Measurements from ENCODE around the gene SF3B1.
"Not testable (repeated sequence)": the region's sequence is repeated elsewhere in the genome, so short reads cannot be mapped to it uniquely, and the experiment has no call there.

SF3B1 gene

DNA sequence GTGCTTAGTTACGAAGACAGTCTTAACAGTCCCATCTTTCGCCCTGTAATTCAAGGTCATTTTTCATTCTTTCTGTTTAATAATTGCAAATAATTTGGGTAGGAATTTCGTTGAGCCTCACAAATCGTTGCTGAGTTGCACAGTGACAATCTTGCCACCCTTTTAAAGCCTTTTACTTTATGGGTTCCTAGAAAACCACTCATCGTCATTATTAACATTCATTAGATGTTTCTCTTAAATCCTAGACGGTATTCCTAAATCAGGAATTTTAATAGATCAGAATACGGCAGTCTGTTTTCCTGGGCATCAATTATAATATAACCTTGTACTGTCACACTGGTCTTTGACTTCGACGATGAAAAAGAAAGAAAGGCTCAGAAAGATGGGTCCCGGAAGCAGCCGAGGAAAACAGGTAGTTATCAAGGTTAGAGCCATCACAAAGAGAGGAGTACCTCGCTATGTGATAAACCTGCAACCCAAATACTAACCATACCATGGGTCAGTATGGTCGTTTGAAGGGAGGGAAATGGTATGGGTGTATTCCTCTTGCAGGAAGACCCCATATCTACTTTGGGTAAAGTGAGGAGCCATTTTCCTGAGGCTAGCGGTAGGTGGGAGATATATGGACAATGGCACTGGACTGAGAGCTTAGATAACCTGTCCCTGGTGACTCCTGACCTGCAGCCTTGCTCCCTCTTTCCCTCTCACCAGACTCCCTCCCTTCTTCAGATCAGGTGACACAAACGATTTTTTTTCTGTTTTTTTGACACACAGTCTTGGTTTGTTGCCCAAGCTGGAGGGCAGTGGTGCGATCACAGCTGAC, 981 bp upstream of the SF3B1 start:
- peak in 1 of 2 donors; percentile 29 for DNase-seq

GRCh38 chr2:197433780-197434438, 919 bp downstream of the SF3B1 start:
- peak in 1 of 2 donors; percentile 24 for DNase-seq

DNA sequence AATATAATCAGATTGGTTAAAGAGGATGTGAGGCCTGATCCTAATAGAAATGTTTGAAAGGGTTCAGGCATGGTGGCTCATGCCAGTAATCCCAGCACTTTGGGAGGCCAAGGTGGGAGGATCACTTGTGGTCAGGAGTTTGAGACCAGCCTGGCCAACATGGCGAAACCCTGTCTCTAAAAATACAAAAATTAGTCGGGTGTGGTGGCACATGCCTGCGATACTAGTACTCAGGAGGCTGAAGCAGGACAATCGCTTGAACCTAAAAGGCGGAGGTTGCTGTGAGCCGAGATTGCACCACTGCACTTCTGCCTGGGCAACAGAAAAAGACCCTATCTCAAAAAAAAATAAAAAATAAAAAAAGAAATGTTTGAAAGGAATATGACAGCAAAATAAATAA, 2.3 kb downstream of the SF3B1 start:
- DNase-seq = not testable (repeated sequence)

GRCh38 chr2:197431858-197432257, 3.0 kb downstream of the SF3B1 start:
- no peak for DNase-seq

GRCh38 chr2:197427986-197428385, 6.8 kb downstream of the SF3B1 start:
- DNase-seq = no peak

DNA sequence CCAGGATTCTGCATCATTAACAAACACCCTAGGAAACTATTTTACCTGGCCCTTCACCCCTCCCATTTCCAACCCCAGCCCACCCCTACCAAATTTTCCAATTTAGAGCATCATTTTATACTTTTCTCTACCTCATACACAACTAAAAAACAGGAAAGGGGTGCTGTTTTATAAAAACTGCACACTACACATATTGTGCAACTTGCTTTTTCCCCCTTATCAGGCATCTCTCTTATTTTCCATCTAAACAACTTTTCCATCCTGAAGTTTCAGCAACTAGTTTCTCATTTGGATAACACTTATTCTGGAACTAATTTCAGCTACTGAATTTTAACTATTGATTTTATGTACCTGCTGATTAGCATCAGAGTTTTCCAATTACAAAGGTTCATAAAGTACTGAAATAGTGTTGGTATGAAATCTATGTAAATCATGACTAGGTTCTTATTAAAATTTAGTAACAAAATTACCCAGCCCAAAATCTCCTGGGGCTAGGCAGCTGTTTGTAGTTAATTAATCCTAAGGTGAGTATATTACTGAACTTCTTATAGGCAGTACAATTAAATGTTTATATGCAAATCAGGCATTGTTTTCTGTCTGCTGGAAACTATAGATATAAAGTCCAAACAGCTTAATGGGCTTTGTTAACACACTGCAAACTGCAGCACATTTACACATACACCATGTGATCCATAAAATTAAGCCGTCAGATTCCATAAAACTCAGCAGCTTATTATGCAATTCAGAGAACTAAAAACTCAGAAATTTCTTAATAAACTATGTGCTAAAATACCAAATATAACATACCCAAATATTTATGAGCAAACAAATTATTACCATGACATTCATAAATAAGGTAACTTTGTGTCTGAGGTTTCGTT, 7.9 kb downstream of the SF3B1 start:
- no peak for DNase-seq

GRCh38 chr2:197425550-197425949, 9.3 kb downstream of the SF3B1 start:
- DNase-seq = no peak

DNA sequence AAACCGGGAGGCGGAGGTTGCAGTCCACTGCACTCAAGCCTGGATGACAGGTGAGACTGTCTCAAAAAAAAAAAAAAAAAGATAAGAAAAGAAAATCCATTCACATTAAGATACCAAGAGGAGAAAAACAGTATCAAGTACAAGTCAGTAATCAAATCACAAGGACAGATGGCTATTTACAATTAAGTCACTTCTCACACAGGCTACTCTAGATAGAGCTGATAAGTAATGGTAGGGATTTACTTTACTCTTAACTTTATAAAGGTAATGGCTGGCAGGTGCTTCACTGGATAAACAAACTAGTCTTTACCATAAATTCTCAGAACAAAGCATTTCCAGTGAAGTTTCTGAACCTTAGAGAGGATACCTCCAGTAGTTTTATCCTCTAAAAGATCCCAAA, 11.5 kb downstream of the SF3B1 start:
- DNase-seq = no peak

DNA sequence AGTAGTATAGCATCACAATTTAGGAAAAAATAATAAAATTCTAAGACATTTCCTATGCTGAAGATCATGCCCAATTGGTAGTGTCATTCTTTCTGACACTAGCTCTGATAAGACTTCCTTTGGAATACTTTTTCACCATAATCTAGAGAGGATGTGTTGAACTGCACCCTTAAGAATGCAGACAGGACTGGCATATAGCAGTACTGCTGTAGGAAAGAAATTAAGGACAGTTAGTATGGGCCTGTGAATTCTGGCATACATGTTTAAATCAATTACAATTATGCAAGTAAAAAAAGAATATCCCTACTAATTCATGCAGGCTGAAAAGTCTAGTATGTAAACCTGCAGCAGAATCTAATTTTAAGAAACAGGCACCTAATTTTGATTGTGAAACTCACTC, 15.4 kb downstream of the SF3B1 start:
- DNase-seq = no peak

GRCh38 chr2:197416268-197416667, 18.6 kb downstream of the SF3B1 start:
- DNase-seq = no peak

DNA sequence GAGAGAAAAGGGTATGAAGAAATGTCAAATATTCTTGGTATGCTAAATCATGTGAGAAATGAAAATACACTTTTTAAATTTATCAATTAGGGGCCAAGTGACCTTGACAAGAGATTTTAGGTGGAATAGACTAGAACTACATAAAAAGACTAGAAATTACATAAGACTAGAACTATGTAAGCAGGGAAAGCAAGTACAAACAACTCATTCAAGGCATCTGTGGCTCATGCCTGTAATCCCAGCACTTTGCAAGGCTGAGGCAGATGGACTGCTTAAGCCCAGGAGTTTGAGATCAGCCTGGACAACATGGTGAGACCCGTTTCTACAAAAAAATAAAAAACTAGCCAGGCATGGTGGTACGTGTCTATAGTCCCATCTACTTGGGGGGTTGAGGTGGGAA, 20.3 kb downstream of the SF3B1 start:
- no peak for DNase-seq

- no peak for DNase-seq
Observed at GRCh38 chr2:197414039-197414438, 20.8 kb downstream of the SF3B1 start.

- no peak for DNase-seq
Observed at GRCh38 chr2:197405582-197405981, 29.2 kb downstream of the SF3B1 start.

GRCh38 chr2:197399887-197400540, 34.8 kb downstream of the SF3B1 start:
- no peak for DNase-seq

DNA sequence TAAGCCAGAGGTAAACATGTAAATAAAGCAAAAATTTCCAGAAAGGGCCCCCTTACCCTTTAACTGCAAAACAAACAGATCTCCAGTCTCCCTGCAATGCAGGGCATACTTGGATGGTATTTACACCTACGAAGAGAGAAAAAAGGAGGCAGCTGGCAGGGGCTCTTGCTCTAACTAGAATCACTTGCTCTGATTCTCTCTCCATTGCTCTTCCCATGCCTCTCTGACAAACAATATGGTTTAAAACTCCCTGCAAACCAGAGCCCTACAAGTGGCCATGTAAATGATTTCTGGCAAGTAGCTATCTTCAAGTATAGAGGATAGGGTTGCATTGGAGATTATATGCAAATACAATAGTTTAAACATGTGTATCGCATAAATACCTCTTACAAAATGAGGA, 35.9 kb downstream of the SF3B1 start:
- no peak for DNase-seq

DNA sequence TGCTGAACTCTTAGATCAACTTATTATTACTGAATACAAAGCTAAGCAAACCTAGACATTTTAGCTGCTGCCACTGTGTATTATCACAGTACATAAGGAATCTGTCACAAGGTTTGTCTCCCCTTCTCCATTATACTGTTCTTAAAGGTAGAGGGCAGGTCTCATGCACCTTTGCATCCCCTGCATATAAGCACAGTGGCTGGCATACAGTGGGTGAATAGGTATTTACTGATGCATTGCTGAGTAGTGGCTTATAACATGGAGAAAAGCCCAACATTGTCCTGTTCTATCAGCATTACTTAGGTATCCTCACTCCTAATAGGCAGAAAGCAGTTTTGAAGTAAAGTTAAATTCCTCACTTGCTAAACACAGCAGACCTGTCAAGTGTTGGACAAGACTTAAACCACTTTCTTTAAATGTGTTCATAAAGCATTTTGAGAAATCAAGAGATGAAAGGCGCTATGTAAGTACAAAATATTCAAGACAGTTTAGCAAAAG, 43.6 kb downstream of the SF3B1 start:
- DNase-seq = no peak

DNA sequence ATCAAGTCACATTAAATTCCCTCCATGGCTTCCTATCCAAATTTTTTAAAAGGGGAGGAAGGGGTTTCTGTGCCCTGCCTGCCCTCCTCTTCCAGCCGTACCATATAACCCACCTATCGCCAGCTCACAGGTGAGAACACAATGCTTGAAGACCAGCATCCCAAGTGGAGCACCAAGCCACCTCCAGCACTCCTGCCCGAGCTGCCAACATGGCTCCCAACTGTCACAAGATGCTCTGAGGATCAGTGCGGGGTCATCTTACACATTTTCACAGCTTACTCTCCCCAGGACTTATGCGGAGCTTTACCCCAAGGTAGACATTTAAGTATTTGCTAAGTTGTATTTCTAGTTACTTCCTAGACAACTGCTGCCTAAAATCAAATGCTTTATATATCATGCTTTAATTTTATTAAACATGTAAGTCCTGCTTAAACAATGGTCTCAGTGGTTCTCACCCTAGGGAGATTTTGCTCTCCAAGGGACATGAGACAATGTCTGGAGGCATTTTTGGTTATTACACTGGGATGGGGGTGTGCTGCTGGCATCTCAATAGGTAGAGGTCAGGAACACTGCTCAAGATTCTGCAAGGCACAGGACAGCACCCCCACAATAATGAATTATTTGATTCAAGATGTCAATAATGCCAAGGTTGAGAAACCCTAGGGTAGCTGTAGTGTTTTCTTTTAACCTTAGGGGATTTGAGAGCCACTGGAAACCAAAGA, 45.8 kb downstream of the SF3B1 start:
- DNase-seq = no peak

- no peak for DNase-seq
Observed at GRCh38 chr2:197387179-197387578, 47.6 kb downstream of the SF3B1 start.

- DNase-seq = no peak
Observed at GRCh38 chr2:197386242-197386641, 48.6 kb downstream of the SF3B1 start.

- no peak for DNase-seq
Observed at GRCh38 chr2:197383825-197384224, 51.0 kb downstream of the SF3B1 start.

DNA sequence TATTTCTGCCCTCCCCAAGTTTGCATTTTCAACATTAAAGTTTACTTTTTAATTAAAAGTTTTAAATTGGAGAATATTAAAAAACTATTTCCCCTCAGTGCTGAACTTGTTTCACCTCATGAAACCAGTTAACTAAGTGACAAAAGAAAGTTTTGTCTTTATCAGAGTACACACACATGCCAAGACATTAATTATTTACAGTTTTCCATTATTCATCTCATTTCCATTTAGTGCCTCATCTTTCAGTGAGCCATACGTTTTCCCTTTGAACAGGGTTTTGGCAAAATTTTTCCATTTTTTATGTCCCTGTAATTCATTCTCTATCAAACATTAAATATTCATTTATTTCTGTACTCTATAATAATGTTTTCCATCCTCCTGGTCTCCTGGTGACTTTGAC, 53.2 kb downstream of the SF3B1 start:
- DNase-seq = no peak

- DNase-seq = not testable (repeated sequence)
Observed at GRCh38 chr2:197379918-197380309, 54.9 kb downstream of the SF3B1 start.
